ENCODE data around the gene KLHL40.

KLHL40 gene

GRCh38 chr3:42733501-42734262, 48.3 kb downstream of the KLHL40 start:
- ChIA-PET CTCF (no interaction called here), POLR2A (ENCODE audit: low non-redundant PET) (no interaction called here)
- DNase-seq (ENCODE audit: low spot score) = no peak
- TF ChIP-seq CTCF (conservative IDR thresholded peaks at IDR 0.05; ENCODE audit: low read depth) = no peak
- no peak overlapping the region for H3K27ac ChIP-seq

DNA sequence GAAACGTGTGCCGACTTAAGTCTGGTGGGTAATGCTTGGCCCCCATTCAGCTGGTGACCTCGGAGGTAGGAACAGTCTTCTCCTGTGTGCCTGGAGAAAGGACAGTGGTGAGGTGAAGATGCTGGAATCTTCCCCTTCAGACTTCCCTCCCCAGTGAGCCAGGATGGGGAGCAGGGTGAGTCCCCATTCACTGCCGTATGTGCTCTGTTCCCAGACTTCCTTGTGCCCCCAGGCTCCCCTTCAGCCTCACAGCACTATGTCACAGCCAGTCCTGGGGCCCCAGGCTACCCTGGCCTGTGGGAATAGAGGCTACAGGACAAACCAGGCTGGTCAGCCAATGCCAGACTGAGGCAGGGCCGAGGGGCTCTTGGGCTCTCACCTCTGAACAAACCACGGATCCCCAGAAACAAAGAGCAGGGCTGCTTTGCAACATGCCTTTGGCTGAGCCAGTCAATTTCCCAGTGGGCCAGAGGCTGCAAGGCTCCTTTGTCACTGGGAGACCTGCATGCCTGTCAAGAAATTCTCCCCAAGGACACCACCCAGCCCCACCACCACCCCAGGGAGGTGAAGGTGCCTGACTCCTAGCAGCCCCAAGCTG, 49.0 kb downstream of the KLHL40 start:
- no peak for DNase-seq (ENCODE audit: low spot score)
- no peak overlapping the region for H3K27ac ChIP-seq
- POLR2A ChIA-PET (ENCODE audit: low non-redundant PET) = no interaction called here
- no peak for TF ChIP-seq CTCF (conservative IDR thresholded peaks at IDR 0.05; ENCODE audit: low read depth)
- CTCF ChIA-PET = no interaction called here

DNA sequence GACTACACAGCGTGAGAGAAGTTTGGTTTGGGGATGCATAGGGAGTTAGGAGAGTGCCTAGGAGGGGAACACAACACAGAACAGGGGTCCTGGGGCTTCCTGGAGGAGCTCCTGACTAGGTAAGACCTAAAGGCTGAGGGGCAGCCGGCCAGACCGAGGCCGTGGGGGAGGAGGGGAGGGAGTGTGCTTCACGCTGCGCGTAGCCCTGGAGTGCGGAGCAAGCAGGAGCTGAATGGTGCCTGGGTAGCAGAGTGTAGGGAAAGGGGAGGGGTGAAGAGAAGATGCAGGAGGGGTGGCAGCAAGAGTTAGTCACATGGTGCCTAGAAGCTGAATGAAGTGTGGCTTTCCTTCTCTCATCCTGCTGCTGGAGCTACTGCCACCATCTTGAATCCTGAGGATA, 49.7 kb downstream of the KLHL40 start:
- TF ChIP-seq CTCF (conservative IDR thresholded peaks at IDR 0.05; ENCODE audit: low read depth) = no peak
- H3K27ac ChIP-seq = no peak overlapping the region
- POLR2A ChIA-PET (ENCODE audit: low non-redundant PET) = no interaction called here
- CTCF ChIA-PET = interaction anchor here (0.9 kb wide), 1 partner anchor 96 kb away, joined by 3 read pairs; no protein-coding TSS in a partner anchor
- DNase-seq (ENCODE audit: low spot score) = no peak

DNA sequence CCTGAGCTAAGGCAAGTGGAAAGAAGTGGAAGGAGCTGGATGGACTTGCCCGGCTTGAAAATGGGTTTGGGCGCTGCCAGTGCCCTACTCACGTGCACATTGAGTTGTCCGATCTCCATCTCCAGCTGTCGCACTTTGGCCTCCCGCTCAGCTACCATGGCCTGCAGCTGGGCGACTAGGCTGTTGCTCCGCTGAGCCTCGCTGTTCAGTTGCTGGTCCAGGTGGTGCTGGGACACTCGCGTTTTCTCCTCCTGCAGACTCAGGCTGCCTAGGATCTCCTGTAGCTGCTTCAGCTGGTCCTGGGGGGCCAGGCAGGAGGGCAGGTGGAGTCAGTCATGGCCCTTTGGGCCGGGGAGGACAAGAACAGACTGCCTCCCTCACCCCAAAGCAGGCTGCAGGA, 50.3 kb downstream of the KLHL40 start:
- POLR2A ChIA-PET (ENCODE audit: low non-redundant PET) = no interaction called here
- no peak for DNase-seq (ENCODE audit: low spot score)
- no peak overlapping the region for H3K27ac ChIP-seq
- CTCF ChIA-PET = interaction anchor here (0.9 kb wide), 1 partner anchor 95 kb away, joined by 3 read pairs; no protein-coding TSS in a partner anchor
- no peak for TF ChIP-seq CTCF (conservative IDR thresholded peaks at IDR 0.05; ENCODE audit: low read depth)

GRCh38 chr3:42736081-42736480, 50.7 kb downstream of the KLHL40 start:
- CTCF ChIA-PET = interaction anchor here (0.9 kb wide), 1 partner anchor 94 kb away, joined by 3 read pairs; no protein-coding TSS in a partner anchor
- TF ChIP-seq CTCF (conservative IDR thresholded peaks at IDR 0.05; ENCODE audit: low read depth) = no peak
- no peak overlapping the region for H3K27ac ChIP-seq
- no peak for DNase-seq (ENCODE audit: low spot score)
- POLR2A ChIA-PET (ENCODE audit: low non-redundant PET) = no interaction called here

DNA sequence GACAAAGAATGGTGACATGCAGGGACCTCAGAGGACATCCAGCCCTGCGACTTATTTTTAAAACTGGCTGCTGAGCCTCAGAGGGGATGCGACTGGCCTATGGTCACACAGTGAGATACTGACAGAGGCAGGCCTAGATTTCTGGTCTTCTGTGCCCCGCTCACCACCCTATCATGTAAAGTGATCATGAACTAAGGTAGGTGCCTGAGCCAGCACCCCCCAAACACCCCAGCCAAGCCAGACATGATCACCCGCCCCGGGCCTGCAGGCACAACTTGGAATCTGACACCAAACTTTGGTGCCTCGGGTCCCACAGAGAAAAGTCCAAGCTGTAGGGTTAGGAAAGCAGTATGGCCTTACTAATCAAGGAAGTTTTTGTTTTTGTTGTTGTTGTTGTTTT, 51.2 kb downstream of the KLHL40 start:
- POLR2A ChIA-PET (ENCODE audit: low non-redundant PET) = no interaction called here
- TF ChIP-seq CTCF (conservative IDR thresholded peaks at IDR 0.05; ENCODE audit: low read depth) = no peak
- H3K27ac ChIP-seq = no peak overlapping the region
- DNase-seq (ENCODE audit: low spot score) = no peak
- CTCF ChIA-PET = no interaction called here
